Gastroesophageal sphincter (tissue), 4 donors: ENCODE results near the gene AHRR. TPM values are rescaled to one million over a fixed set of nuclear protein-coding genes. Genes with fewer than 3 reads are reported as not detected.

Experiments used
- ATAC-seq: fragments of 150-250 bp; one replicate; pipeline ENCODE4 v1.9.1; 2016; ENCODE audit warnings: mild to moderate bottlenecking, moderate library complexity
- H3K27ac ChIP-seq, 4 donors: fragments of 200-600 bp; sonication (generic) in 3 of 4; 1 replicate in 3 of 4; 2 replicates in 1 of 4; pipeline ENCODE4 v1.5.1; 2016 to 2019
- H3K27me3 ChIP-seq: fragments of 200-600 bp; sonication (generic); one replicate; pipeline ENCODE4 v1.5.1; 2019
- H3K36me3 ChIP-seq, 2 donors: fragments of 200-600 bp; sonication (generic); one replicate each; pipeline ENCODE4 v1.5.1; 2019; ENCODE audit warnings: control low read depth in 1 of 2
- H3K4me1 ChIP-seq, 3 donors: fragments of 200-600 bp; sonication (generic); 1 replicate in 2 of 3; 2 replicates in 1 of 3; pipeline ENCODE4 v1.5.1; 2016 to 2019; ENCODE audit warnings: control low read depth in 2 of 3
- H3K4me3 ChIP-seq, 2 donors: fragments of 200-600 bp; sonication (generic); one replicate each; pipeline ENCODE4 v1.5.1; 2019; ENCODE audit warnings: mild to moderate bottlenecking in 1 of 2, moderate library complexity in 1 of 2
- H3K9me3 ChIP-seq, 3 donors: fragments of 200-600 bp; sonication (generic); one replicate each; pipeline ENCODE4 v1.5.1; 2017 to 2019; ENCODE audit warnings: control low read depth in 2 of 3
- CTCF ChIP-seq, 4 experiments: fragments of 200-600 bp in 2 of 4; fragments of 450-650 bp in 2 of 4; sonication (generic) in 1 of 4; IDR thresholded peaks; one replicate each; pipeline ENCODE4 v1.5.1; 2017 to 2019; ENCODE audit warnings: antibody characterized with exemption in 4 of 4, mild to moderate bottlenecking in 2 of 4, moderate library complexity in 2 of 4
- EP300 ChIP-seq: sonication (generic); formaldehyde crosslinking; IDR thresholded peaks from one replicate; pipeline ENCODE4 v1.6.1; 2017; ENCODE audit warnings: antibody characterized with exemption, mild to moderate bottlenecking
- POLR2A ChIP-seq, 2 donors: fragments of 450-650 bp; IDR thresholded peaks; one replicate each; pipeline ENCODE4 v1.6.1; 2017; ENCODE audit warnings: antibody characterized with exemption in 2 of 2, mild to moderate bottlenecking in 2 of 2, moderate library complexity in 1 of 2
- POLR2AphosphoS5 ChIP-seq: sonication (generic); formaldehyde crosslinking; IDR thresholded peaks from one replicate; pipeline ENCODE4 v1.6.1; 2017; ENCODE audit warnings: antibody characterized with exemption
- WGBS, 2 donors: methylation state at CpG; one replicate each; pipeline ENCODE4 v1.1.5; 2018; ENCODE audit warnings: low coverage in 1 of 2; 5-methylcytosine and 5-hydroxymethylcytosine counted together
- total RNA-seq, 4 donors: library from RNA; depleted of rRNA; stranded (reverse); fragments of >200 nt; gene quantifications; one replicate each; pipeline ENCODE4 v1.1.0, GENCODE V29; 2016

The AHRR gene
- total RNA-seq, 4 donors from 2014 or later, result 0.15 to 1.7 (median 0.45) TPM

GRCh38 chr5:402615-403359 is 81.3 kb downstream of the AHRR start:
- 81 to 84% methylated on average over 14 to 18 of the region's 20 CpGs for WGBS, 2 donors
- Histone ChIP-seq H3K4me3 (no peak overlapping the region), H3K36me3 (no peaks in the 10 kb centered on the region), H3K9me3 (no peaks in the 10 kb centered on the region), H3K27me3 (peaks cover 17% of the 10 kb centered on the region), H3K27ac (no peak overlapping the region), H3K4me1 (peaks cover 0 to 15% (median 11%) of the 10 kb centered on the region in 3 donors)
- TF ChIP-seq CTCF (IDR thresholded peaks at IDR 0.05) (no peak), EP300 (no peak), POLR2A (IDR thresholded peaks at IDR 0.05) (no peak), POLR2AphosphoS5 (no peak)
- ATAC-seq, result no peak

GRCh38 chr5:403995-404394 is 82.5 kb downstream of the AHRR start:
- no peaks in the 10 kb centered on the region for H3K9me3 ChIP-seq
- no peak overlapping the region for H3K4me3 ChIP-seq
- H3K4me1 ChIP-seq, result peaks cover 0 to 14% (median 11%) of the 10 kb centered on the region in 3 donors
- WGBS, 2 donors, result 91% methylated on average over 5 to 11 of the region's 11 CpGs
- no peaks in the 10 kb centered on the region for H3K36me3 ChIP-seq
- TF ChIP-seq POLR2AphosphoS5 (no peak), CTCF (IDR thresholded peaks at IDR 0.05) (no peak), POLR2A (IDR thresholded peaks at IDR 0.05) (no peak), EP300 (no peak)
- H3K27me3 ChIP-seq, result peaks cover 17% of the 10 kb centered on the region
- ATAC-seq, result no peak
- no peak overlapping the region for H3K27ac ChIP-seq

- H3K27ac ChIP-seq, result no peak overlapping the region
- WGBS, 2 donors, result 92 to 94% methylated on average over 9 to 12 of the region's 12 CpGs
- no peak overlapping the region for H3K4me3 ChIP-seq
- H3K36me3 ChIP-seq, result no peaks in the 10 kb centered on the region
- H3K9me3 ChIP-seq, result no peaks in the 10 kb centered on the region
- TF ChIP-seq EP300 (no peak), POLR2AphosphoS5 (no peak), CTCF (IDR thresholded peaks at IDR 0.05) (no peak), POLR2A (IDR thresholded peaks at IDR 0.05) (no peak)
- peaks cover 0 to 7% (median 6%) of the 10 kb centered on the region in 3 donors for H3K4me1 ChIP-seq
- H3K27me3 ChIP-seq, result peaks cover 17% of the 10 kb centered on the region
- no peak for ATAC-seq
Observed at GRCh38 chr5:404666-405241, 83.2 kb downstream of the AHRR start.

- H3K36me3 ChIP-seq, result no peaks in the 10 kb centered on the region
- ATAC-seq, result no peak
- H3K27ac ChIP-seq, result no peak overlapping the region
- whole genome bisulfite sequencing, 2 donors, result 80 to 84% methylated on average over 5 to 8 of the region's 18 CpGs
- H3K27me3 ChIP-seq, result peaks cover 17% of the 10 kb centered on the region
- TF ChIP-seq EP300, result no peak
- no peak for TF ChIP-seq POLR2AphosphoS5
- no peak for TF ChIP-seq POLR2A (IDR thresholded peaks at IDR 0.05)
- TF ChIP-seq CTCF (IDR thresholded peaks at IDR 0.05), result no peak
- no peaks in the 10 kb centered on the region for H3K9me3 ChIP-seq
- peaks cover 0 to under 1% (median 0%) of the 10 kb centered on the region in 3 donors for H3K4me1 ChIP-seq
- H3K4me3 ChIP-seq, result no peak overlapping the region
Observed at GRCh38 chr5:405421-405820, 83.9 kb downstream of the AHRR start.

- 75 to 80% methylated on average over 2 to 3 of the region's 9 CpGs for WGBS, 2 donors
- H3K27me3 ChIP-seq, result peaks cover 13% of the 10 kb centered on the region
- no peak for ATAC-seq
- H3K9me3 ChIP-seq, result no peaks in the 10 kb centered on the region
- TF ChIP-seq POLR2A (IDR thresholded peaks at IDR 0.05) (no peak), CTCF (IDR thresholded peaks at IDR 0.05) (no peak), POLR2AphosphoS5 (no peak), EP300 (no peak)
- no peak overlapping the region for H3K4me3 ChIP-seq
- no peaks in the 10 kb centered on the region for H3K36me3 ChIP-seq
- no peak overlapping the region for H3K27ac ChIP-seq
- H3K4me1 ChIP-seq, result no peaks in the 10 kb centered on the region
Observed at GRCh38 chr5:406041-406440, 84.5 kb downstream of the AHRR start.
